GM04504 (cell line): Measurements from ENCODE around the gene PTCD2.
"Not testable (repeated sequence)": the region's sequence is repeated elsewhere in the genome, so short reads cannot be mapped to it uniquely, and the experiment has no call there.

Experiments used
- DNase-seq: peaks from one replicate; pipeline ENCODE4 v3.0.0-alpha.2; 2012; ENCODE audit warnings: low read depth

Gene PTCD2

DNA sequence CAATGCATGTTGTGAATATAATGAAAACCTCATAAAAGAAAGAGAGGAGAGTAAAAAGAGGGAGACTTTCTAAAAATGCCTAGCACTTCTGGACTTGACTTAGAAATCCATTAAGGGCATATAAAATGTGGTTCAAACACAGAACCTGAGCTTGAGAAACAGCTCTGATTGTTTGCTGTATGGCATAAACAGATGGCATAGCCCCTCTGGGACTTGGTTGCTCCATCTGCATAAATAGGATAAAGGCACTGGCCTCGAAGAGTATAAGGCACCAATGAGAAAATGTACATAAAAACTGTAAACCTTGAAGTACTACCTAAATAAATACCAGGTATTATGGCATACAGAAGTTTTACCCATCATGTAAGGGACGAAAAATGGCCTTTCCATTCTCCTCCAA is 23.9 kb upstream of the PTCD2 start:
- DNase-seq = no peak

DNA sequence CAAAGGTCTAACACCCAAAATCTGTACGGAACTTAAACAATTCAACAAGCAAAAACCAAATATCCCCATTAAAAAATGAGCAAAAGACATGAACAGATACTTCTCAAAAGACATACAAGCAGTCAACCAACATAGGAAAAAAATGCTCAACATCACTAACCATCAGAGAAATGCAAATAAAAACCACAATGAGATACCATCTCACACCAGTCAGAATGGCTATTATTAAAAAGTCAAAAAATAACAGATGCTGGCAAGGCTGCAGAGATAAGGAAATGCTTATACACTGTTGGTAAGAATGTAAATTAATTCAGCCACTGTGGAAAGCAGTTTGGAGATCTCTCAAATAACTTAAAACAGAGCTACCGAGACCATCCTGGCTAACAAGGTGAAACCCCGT is 22.0 kb upstream of the PTCD2 start:
- not testable (repeated sequence) for DNase-seq

DNA sequence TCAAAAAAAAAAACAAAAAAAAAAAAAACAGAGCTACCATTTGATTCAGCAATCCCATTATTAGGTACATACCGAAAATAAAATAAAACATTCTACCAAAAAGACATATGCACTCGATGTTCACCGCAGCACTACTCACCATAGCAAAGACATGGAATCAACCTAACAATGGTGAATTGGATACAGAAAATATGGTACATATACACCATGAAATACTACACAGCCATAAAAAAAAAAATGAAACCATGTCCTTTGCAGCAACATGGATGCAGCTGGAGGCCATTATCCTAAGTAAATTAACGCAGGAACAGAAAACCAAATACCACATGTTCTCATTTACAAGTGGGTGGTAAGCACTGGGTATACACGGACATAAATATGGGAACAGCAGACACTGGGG is 21.5 kb upstream of the PTCD2 start:
- no peak for DNase-seq

DNA sequence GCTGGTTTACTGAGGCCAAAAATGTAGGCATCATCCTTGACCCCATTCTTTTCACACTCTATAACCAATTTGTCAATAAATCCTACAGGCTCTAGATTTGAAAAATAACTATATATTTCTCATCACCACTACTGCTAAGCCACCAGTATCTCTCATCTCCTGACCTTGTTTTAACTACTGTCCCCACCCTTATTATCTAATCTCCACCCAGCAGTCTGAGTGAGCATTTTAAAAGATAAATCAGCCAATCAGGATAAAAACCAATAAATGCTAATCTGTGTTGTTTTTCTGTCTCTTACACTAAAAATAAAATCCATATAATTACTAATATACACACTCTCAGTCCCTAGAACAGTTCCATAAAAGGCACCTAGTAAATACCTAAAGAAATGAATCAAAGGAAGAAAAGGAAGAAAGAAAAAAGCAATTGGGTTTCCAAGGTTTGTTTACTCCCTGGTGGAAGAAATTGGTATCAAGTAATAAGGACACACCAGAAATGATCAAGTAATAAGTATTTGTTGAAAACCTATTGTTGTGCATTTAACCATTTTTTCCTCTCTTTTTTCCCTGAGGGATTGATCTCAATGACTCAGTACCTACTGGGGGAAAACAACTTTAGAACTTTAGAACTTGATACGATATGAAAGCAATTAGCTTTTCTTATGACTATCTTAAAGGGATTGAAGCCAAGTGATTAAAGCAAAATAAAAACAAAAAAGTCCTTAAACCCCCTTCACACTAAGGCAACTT is 19.4 kb upstream of the PTCD2 start:
- DNase-seq = no peak

DNA sequence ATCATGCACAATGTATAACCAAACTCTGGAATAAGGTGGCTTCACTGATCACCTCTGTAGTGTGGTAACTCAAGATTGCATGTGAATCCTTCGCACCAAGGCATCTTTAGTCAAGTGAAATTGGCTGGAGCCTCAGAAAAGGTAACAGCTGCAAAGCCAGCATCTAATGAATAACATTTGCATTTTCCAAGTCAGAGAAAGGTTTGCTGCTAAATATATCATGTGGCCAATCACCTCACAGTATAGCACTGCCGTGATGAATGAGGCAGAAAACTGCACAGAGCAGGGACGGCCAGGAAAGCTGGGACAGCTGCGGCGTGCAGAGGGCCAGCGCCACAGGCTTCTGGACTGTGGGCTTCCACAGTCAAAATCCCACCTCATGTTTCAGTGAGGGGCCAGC is 18.6 kb upstream of the PTCD2 start:
- no peak for DNase-seq

DNA sequence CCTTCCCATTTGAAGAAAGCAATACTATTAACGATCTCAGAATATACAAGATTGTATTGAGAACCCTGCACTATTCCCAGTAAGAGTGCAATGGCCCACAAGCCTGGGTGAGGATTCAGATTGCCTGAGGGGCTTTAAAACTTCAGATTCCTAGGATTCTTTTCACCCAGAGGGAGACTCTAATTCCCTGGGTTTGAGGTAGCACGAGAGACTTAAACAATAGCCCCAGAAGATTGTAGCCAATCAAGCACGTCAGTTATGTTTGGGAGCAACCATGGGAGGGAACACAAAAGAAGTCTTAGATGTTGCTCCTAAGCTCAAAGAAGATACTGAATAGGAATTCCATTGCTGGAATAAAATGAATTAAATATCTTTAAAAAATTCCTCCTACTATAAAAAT is 18.0 kb upstream of the PTCD2 start:
- no peak for DNase-seq

DNA sequence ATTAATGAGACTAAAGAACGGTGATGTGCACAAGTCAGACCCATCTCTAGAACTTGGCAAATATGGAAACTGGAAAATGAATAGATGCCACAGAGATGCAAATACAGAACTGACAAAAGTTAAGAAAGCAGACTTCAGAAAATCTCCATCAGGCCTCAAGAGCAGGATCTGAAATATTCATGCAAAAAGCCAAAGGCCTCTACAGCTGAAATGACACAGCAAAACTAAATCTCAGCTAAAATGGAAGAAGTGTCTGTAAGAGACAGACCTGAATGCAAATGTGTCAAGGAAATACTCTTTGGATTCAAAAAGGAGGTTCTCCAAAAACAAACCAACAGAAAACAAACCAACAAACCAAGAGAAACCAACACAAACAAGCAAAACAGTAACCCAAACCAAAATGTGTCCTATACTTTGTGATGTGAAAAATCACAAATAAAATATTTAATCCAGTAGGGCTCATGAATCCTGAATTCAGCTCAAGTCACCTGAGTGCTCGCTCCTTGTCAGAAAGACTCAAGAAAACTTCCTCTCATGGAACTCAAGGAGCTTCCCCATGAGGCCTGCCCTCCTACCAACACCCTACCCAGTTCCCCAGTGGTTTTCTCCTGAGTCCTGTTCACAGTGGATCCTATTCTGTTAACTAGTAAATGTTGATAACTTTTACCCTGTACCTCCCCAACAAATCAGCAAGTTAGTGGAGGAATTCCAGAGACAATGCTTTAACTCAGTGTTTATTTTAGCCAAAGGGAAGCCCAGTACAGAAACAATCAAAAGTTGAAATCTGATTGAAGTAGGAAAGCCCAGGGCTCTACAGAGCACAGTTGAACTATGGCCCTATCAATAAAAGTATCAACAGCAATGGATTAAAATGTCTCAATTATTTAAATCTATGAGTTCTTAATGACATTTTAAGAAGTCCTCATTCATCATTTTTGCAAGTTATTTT is 14.7 kb upstream of the PTCD2 start:
- no peak for DNase-seq

DNA sequence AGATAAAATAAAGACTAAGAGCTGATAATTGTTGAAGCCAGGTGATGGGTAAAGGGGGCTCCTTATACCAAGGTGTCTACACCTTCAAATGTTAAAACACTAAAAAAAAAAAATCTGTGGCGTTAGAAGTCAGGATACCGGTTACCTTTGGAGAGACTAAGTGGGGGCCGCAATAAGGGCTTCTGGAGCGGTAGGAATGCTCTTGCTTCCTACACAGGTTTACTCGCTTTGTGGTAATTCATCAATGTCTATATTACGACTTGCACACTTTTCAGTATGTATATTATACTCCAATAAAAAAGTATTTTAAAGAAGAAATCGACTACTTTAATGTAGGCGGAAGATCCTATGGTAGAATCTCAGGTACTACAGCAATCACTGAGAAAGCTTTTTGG is 12.6 kb upstream of the PTCD2 start:
- no peak for DNase-seq

DNA sequence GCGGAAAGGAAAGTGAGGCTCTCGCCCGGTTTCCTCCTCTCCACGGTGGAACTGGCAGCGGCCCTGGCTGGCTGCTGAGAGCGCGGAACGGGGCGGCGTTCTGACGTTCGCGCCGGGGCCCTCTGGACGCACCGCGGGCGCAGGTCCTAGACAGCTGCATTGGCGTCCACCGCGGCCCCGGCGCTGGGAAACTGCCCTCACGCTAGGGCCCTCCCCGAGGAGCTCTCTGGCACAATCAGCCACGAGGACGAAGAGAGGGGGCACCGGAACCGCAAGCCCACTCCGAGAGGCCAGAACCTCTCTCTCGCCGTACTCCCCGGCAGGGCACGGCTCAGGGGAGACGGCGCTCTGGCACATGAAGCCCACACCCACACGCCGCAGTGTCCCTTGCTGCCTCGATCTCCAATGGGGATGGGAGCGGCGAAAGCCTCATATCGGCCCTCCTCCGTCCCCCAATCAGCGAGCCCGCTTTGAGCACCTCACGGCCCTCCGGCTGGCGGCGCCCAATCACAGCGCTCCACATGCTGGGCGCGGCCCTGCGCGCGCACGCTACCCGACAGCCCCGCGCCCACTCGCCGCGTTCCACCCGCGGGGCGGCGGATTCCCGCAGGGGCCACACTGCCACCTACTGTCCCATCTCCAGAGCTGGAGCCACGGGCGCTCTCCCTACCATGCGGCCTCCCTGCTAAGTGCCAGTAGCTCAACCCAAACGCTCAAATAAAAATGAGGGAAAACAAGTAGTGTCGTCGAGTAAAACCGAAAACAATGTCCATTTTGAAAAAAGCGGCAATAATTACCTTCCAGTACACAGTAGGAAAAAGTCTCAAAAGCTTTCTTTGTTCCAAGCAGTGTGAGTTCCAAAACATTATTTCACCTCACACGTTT is 12.0 kb upstream of the PTCD2 start:
- DNase-seq = peak; percentile 96

DNA sequence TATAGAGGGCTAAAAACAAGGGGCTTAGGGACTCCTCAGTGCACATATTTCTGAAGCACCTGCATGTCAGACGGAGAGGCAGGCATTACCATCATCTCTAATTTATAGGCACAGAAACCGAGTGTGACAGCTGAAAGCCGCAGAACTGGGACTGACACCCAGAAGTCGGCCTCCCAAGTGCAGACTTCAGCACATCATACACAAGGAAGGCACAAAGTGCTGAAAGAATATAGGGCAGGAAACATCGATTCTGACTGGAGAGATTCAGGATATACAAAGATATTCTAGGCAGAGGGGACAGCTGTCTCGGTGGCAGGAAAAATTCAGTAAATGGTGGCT is 11.4 kb upstream of the PTCD2 start:
- DNase-seq = no peak

DNA sequence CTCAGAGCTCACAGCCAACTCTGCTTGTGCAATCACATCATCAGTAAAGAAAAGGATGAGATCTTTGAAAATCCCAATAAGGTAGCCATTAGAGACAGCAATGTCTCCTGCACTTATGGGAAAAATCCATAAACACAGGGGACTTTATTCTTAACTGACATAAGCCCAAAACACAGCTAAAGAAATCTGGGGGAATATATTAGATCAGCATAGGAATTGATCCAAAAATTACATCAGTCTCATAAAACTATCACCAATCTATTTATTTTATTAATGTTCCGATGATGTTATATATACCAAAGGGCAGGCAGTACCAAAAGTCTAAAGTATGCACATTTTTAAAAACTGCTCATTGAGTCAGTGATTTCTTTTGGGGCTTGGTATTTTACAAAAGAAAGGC is 7.0 kb upstream of the PTCD2 start:
- DNase-seq = no peak

DNA sequence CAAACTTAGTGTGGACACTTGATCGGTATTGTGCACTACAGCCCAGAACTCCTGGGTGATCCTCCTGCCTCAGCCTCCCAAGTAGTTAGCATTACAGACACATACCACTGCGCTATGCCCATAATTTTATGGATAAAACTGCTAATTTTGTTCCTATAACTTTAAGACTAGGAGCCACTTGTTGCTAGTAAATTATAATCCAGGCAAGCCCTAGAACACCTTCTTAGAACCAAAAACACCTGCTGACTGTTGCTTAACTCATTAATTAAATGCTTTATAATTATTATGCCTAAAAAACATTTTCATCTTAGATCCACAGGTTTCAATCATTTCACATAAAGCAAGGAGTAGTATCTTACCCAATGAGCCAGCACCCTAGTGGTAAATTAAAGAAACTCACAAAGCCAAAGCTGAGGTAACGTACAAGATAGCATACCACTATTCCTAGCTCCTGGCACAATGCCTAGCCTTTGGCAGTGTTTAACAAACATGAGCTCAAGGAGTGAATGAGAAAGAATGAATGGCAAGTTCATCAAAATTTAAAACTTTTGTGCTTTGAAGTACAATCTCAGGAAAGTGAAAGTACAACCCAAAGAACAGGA is 5.5 kb upstream of the PTCD2 start:
- no peak for DNase-seq

DNA sequence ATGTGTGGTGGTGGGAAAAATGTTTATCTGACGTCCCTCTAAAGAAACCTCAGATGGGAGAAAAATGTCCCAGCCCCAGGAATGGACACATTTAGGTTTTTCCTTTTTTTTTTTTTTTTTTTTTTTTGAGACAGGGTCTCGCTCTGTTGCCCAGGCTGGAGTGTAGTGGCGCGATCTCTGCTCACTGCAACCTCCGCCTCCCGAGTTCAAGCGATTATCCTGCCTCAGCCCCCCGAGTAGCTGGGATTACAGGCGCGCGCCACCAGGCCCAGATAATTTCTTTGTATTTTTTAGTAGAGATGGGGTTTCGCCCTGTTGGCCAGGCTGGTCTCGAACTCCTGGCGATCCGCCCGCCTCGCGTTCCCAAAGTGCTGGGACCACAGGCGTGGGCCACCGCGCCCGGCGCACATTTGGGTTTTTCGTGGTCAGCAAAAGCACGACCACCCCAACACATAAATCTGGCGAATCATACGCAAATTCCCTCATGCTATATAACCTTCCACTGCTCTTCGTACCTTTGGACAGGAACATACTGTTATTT is 668 bp upstream of the PTCD2 start:
- not testable (repeated sequence) for DNase-seq

DNA sequence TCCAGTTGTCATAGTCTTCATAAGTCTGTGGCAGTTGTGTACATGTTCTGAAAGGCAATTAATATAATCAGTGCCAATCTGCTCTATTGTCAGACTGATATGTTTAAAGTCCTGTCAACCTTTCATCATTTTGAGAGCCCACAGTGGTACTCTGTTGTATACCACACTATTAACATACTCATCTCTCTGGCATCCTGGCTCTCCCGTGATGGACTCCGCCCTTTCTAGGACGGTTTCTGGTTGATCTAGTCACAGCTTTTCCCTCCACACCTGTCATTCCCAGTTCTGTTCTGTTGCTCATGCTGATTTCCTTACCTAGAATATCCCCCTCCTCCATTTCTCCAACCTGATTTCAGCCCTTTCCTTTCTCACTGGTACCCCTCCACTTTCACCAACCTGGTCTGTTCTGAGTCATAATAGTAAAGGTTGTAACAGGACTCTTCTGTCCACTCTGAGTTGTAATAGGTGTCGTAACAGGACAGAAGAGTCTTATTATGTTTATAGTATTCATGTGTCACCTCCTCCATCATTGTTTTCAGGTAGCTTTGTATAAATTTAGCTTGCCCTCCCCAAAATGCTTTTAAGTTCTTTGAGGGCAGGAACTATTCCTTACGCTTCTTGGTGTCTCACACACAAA is 4.1 kb downstream of the PTCD2 start:
- no peak for DNase-seq

DNA sequence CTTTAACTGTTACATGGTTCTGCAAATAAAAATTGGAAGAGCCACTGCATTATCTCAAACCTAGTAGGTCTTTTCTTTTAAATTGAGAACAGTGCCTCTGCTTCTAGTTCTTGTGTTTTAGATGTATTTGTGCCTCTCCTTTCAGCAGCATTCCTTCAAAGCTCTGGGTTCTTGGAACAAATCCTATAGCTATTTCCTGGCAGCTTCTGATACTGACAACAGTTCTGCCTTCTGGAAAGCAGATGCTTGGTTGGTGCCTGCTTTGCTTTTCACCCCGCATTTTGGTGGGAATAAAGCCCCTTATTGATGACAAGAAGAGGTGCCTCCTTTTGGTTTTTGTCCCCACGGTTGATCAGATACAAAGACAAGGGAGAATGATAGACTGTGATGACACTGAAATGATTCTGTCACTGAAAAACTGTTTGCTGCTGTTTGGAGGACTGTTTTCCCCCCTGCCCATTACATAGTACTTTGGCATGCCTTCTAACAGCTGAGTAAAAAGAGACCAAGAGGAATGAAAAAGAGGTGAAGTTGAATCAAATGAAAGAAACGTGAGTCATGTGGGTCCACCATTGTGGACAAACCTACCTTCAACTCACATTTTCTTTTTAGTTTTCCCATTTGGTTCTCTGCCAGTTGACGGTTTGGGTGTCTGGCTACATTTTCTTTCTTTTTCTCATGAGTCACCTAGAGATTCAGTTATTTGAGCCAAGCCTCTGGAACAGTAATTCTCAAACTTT is 5.6 kb downstream of the PTCD2 start:
- peak; percentile 55 for DNase-seq

DNA sequence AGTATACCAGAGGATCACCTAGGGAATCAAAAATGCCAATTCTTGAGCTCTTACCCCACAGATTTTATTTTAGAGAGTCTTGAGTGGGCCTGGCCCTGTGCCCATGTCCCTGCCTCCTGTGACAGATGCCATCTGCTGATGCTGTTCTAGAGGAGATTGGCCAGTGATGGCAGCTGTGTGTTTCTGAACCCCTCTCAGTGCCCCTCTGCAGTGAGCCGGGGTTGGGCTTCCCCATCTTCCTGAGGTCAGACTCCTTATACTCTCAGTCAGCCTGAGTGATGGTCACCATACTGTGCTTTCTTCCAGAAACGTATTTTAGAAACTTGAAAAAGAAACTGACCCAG is 6.1 kb downstream of the PTCD2 start:
- no peak for DNase-seq

DNA sequence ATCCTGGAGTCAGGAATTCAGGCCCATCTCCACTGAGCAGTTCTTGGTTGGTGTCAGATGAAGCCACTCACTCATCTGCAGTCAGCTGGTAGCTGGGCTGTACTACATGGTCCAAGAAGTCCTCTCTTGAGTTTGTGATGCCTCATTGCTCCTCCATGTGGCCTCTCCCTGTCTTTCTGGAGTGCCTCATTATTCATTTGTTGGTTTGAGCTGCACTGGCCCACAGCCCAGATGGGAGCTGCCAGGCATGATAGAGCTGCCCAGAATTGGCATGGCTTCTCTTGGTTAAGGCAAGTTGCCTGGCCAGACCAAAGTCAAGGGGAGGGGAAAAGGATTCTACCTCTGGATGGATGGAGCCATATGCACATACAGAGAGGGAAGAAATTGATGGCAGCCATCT is 8.0 kb downstream of the PTCD2 start:
- DNase-seq = no peak

DNA sequence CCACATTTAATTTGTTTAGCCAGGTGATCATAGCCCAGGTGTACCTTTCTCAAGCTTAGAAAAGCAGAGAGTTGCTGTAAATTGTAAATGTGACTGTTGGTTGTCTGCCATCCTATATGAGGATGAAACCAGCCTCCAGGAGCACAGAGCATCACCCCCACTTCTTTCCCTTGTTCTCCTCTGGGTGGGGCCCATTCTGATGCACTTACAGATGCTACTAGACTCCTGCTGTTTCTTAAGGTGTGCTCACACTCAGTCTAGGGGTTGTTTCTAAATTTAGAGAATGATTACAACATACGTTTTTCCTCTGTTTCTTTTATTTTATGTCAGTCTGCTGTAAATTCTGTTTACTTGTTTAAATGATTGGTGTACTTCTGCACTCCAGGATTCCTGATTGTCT is 10.5 kb downstream of the PTCD2 start:
- no peak for DNase-seq

DNA sequence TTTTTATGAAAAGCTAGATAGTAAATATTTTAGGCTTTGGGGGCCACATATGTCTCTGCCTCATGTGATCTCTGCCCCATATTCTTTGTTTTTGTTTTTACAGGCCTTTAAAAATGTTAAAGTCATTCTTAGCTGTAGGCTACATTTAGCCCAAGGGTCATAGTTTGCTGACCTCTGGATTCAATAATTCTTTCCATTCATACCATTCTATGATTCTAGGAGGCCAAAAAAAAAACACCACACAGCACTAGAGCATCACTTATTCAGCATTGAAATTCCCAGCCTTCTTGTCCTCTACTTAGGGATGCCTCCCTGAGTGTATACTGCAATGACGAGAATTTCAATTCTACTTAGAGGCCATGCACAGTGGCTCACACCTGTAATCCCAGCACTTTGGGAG is 17.0 kb downstream of the PTCD2 start:
- DNase-seq = no peak

DNA sequence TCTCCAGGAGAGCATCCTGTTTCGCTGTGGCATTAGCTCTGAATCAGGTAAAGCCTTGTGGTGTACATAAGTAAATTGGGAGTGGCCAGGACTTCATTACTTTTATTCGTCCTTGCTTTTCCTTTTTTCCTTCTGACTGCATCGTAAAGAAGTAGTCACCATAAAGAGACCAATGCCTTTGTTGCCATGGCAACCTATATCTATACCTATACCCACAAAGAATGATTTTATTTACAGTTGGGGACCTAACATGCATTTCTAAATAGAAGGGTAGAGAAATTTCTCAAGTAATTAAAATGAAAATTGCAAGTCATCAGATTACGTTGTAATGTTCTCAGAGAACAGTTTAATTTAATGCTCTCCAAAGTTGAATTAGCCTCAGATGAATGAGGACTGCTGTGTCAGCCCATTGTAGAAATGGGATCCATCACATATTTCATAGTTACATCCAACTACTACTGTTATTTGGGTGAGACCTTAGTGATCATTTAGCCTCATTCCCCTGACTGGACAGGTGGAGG is 18.6 kb downstream of the PTCD2 start:
- DNase-seq = no peak

DNA sequence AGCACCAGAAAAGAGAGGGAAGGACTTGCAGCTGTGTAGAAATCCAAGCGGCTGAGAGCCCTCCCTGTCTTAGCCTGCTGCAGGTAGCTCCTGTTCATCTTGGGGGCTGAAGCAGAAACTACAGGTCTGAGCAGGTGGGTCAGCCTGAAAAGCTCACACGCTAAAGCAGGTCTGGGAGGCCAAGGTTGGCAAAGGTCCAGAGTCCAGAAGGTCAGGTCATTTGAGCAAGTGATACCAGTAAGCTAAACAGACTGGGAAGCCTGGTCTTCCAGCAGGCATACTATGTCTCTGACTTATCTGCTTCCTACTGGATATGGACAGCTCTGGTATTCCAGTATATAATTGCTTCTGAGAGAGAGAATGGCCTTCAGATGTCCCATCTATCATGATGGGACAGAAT is 26.2 kb downstream of the PTCD2 start:
- no peak for DNase-seq
